Measurements from ENCODE around the gene MAPKAPK3. TPM values are rescaled to one million over a fixed set of nuclear protein-coding genes. Genes with fewer than 3 reads are reported as not detected.

MAPKAPK3 gene
- total and polyA plus RNA-seq, 12 donors = 40.6 to 101 (median 65.0) TPM

DNA sequence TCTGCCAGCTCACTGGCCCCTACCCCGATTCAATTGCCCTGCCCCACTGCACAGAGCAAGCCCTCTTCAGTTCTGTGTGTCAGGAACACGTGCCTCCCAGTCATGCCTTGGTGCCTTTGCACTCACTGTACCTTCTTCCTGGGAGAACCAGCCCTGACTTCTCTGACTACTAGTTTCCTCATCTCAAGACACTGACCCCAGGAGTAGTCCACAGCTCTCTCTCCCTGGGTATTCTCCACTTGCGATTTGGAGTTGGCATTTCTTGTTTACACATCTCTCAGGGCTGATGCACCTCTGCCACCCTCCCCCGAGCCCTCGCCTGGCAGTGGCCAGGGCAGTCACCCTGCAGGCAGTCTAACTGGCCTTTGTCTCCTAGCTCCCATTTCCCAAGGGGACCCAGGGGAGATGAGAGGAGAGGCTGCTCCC, 11.0 kb upstream of the MAPKAPK3 start:
- WGBS, 4 donors = 72 to 82% (median 80%) methylated on average over 5 of the region's 5 CpGs
- Histone ChIP-seq H3K9me3 (replicated peaks in 1 of 3) (no peaks in the 10 kb centered on the region), H3K4me3 (no peak overlapping the region), H3K27me3 (no peaks in the 10 kb centered on the region), H3K27ac (peak overlapping the region in 1 of 5 donors; percentile 48), H3K36me3 (replicated peaks in 1 of 2) (peaks cover 0 to 18% of the 10 kb centered on the region in 2 donors), H3K4me1 (replicated peaks in 1 of 2) (peaks cover 19 to 36% of the 10 kb centered on the region in 2 donors)
- TF ChIP-seq CTCF (IDR thresholded peaks at IDR 0.05) = no peak
- intact Hi-C loops (cut with DNase I) = no loop called here
- DNase-seq = peak in 1 of 7 donors; percentile 19

DNA sequence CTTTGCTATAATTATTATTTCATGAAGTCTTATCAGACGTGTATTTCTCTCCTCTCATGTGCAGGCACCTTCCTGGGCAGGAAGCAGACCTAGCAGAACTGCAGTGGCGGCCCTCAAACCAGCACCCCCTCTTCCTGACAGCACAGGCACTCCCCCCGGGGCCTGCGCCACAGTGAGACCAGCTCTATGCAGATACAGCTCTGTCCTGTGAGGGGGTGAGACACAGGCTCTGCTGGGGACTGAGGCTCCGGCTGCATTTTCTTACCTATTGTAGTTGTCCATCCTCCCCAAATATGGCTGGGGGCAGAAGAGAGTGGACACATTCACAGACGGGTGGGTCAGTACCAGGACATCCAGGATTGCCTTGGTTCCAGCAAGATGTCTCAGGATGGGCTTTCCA, 10.4 kb upstream of the MAPKAPK3 start:
- no peak for DNase-seq
- Histone ChIP-seq H3K4me3 (no peak overlapping the region), H3K4me1 (replicated peaks in 1 of 2) (peaks cover 18 to 31% of the 10 kb centered on the region in 2 donors), H3K36me3 (replicated peaks in 1 of 2) (peaks cover 0 to 18% of the 10 kb centered on the region in 2 donors), H3K27me3 (no peaks in the 10 kb centered on the region), H3K9me3 (replicated peaks in 1 of 3) (no peaks in the 10 kb centered on the region), H3K27ac (no peak overlapping the region)
- TF ChIP-seq CTCF (IDR thresholded peaks at IDR 0.05) = no peak
- no peak for TF ChIP-seq POLR2A (IDR thresholded peaks at IDR 0.05)
- intact Hi-C loops (cut with DNase I) = no loop called here
- WGBS, 4 donors = 64 to 67% (median 65%) methylated on average over 6 of the region's 6 CpGs

- Histone ChIP-seq H3K27ac (no peak overlapping the region), H3K9me3 (replicated peaks in 1 of 3) (no peaks in the 10 kb centered on the region), H3K36me3 (replicated peaks in 1 of 2) (peaks cover 0 to 18% of the 10 kb centered on the region in 2 donors), H3K27me3 (no peaks in the 10 kb centered on the region), H3K4me1 (replicated peaks in 1 of 2) (peaks cover 9 to 27% of the 10 kb centered on the region in 2 donors), H3K4me3 (no peak overlapping the region)
- no peak for DNase-seq
- intact Hi-C loops (cut with DNase I) = no loop called here
- no peak for TF ChIP-seq POLR2A (IDR thresholded peaks at IDR 0.05)
- TF ChIP-seq CTCF (IDR thresholded peaks at IDR 0.05) = no peak
- WGBS, 4 donors = 82 to 96% (median 90%) methylated on average over 16 to 29 of the region's 29 CpGs
Measured at GRCh38 chr3:50607271-50608091, 9.5 kb upstream of the MAPKAPK3 start.

- DNase-seq = no peak
- H3K9me3 ChIP-seq (replicated peaks in 1 of 3) = no peaks in the 10 kb centered on the region
- H3K27me3 ChIP-seq = no peaks in the 10 kb centered on the region
- intact Hi-C loops (cut with DNase I) = no loop called here
- H3K27ac ChIP-seq = no peak overlapping the region
- no peak overlapping the region for H3K4me3 ChIP-seq
- H3K36me3 ChIP-seq (replicated peaks in 1 of 2) = peaks cover 0 to 18% of the 10 kb centered on the region in 2 donors
- no peak for TF ChIP-seq CTCF (IDR thresholded peaks at IDR 0.05)
- no peak for TF ChIP-seq POLR2A (IDR thresholded peaks at IDR 0.05)
- WGBS, 4 donors = 84 to 100% (median 84%) methylated on average over 1 to 7 of the region's 7 CpGs
- H3K4me1 ChIP-seq (replicated peaks in 1 of 2) = peaks cover 7 to 29% of the 10 kb centered on the region in 2 donors
Measured at GRCh38 chr3:50608278-50608677, 8.7 kb upstream of the MAPKAPK3 start.
